ENCODE measurements around the gene ABTB2.

DNA sequence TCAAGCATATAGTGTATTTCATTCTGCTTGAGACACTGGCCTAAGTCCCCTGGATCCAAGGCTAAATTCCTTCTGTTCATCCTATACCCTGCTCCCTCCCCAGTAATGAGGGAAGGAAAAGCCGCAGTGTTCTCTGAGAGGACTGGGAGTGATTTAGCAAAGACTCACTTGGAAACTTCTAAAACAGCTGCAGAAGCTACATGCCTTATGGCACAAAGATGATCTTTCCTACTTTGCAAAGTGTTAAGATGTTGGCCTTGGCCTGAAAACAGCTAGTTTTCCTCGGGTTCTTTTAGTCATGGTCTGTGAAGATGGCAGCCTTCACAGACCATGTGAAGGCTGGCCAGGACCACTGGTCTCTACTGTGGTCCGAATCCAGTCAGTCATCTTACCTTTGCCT lies 65.7 kb downstream of the ABTB2 start:
- TF ChIP-seq, protein P1, sequence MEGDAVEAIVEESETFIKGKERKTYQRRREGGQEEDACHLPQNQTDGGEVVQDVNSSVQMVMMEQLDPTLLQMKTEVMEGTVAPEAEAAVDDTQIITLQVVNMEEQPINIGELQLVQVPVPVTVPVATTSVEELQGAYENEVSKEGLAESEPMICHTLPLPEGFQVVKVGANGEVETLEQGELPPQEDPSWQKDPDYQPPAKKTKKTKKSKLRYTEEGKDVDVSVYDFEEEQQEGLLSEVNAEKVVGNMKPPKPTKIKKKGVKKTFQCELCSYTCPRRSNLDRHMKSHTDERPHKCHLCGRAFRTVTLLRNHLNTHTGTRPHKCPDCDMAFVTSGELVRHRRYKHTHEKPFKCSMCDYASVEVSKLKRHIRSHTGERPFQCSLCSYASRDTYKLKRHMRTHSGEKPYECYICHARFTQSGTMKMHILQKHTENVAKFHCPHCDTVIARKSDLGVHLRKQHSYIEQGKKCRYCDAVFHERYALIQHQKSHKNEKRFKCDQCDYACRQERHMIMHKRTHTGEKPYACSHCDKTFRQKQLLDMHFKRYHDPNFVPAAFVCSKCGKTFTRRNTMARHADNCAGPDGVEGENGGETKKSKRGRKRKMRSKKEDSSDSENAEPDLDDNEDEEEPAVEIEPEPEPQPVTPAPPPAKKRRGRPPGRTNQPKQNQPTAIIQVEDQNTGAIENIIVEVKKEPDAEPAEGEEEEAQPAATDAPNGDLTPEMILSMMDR (conservative IDR thresholded peaks at IDR 0.05 in 1 of 2, IDR thresholded peaks at IDR 0.05 in 1 of 2; ENCODE audit: low read depth in 1 of 2, low read length in 2 of 2) = no peak
- TF ChIP-seq EZH2 (IDR thresholded peaks at IDR 0.05; ENCODE audit: low read length, missing control alignments) = no peak
